Gastrocnemius medialis (tissue), 4 donors: Measurements from ENCODE around the gene COL23A1.

Experiments used
- CTCF ChIP-seq, 5 experiments: fragments of 450-650 bp in 3 of 5; fragments of 200-600 bp in 2 of 5; sonication (generic) in 2 of 5; IDR thresholded peaks in 4 of 5; conservative IDR thresholded peaks in 1 of 5; 1 replicate in 4 of 5; 2 replicates in 1 of 5; pipeline ENCODE4 v1.5.1; 2016 to 2019; ENCODE audit warnings: antibody characterized with exemption in 5 of 5, mild to moderate bottlenecking in 3 of 5, moderate library complexity in 3 of 5
- POLR2A ChIP-seq, 2 donors: fragments of 450-650 bp; IDR thresholded peaks; one replicate each; pipeline ENCODE4 v1.6.1; 2017; ENCODE audit warnings: antibody characterized with exemption in 2 of 2, mild to moderate bottlenecking in 2 of 2, moderate library complexity in 2 of 2

- no peak for TF ChIP-seq POLR2A (IDR thresholded peaks at IDR 0.05)
- TF ChIP-seq CTCF (IDR thresholded peaks at IDR 0.05 in 4 of 5, conservative IDR thresholded peaks at IDR 0.05 in 1 of 5) = no peak
Measured at GRCh38 chr5:178368716-178369300, 221.4 kb downstream of the COL23A1 start.
